ENCODE data around the gene ANKRD2. TPM values are rescaled to one million over a fixed set of nuclear protein-coding genes. Genes with fewer than 3 reads are reported as not detected.

ANKRD2 gene
- total RNA-seq, 1 donor from 2014 or later, result 0.56 TPM

Other genes starting within 250 kb of the ANKRD2 start
- 8.4 TPM for gene FRAT2, start 238.1 kb upstream of the ANKRD2 start, total RNA-seq
- 25.8 TPM for gene RRP12, start 171.4 kb upstream of the ANKRD2 start, total RNA-seq
- gene PGAM1, start 146.6 kb upstream of the ANKRD2 start, total RNA-seq, result 324 TPM
- 30.8 TPM for gene EXOSC1, start 126.8 kb upstream of the ANKRD2 start, total RNA-seq
- gene ZDHHC16, start 126.6 kb upstream of the ANKRD2 start, total RNA-seq, result 23.0 TPM
- 44.0 TPM for gene MMS19, start 74.4 kb upstream of the ANKRD2 start, total RNA-seq
- gene UBTD1, start 73.9 kb upstream of the ANKRD2 start, total RNA-seq, result 5.1 TPM
- 1.7 TPM for gene HOGA1, start 11.6 kb downstream of the ANKRD2 start, total RNA-seq
- 0.16 TPM for gene C10orf62, start 16.9 kb downstream of the ANKRD2 start, total RNA-seq
- 1.9 TPM for gene MORN4, start 60.7 kb downstream of the ANKRD2 start, total RNA-seq
- gene PI4K2A, start 67.9 kb downstream of the ANKRD2 start, total RNA-seq, result 13.0 TPM
- 6.8 TPM for gene AVPI1, start 114.5 kb downstream of the ANKRD2 start, total RNA-seq
- 12.1 TPM for gene MARVELD1, start 141.0 kb downstream of the ANKRD2 start, total RNA-seq
- 10.7 TPM for gene ZFYVE27, start 164.3 kb downstream of the ANKRD2 start, total RNA-seq
- gene SFRP5, start 199.2 kb downstream of the ANKRD2 start, total RNA-seq, result not detected